Fibroblast of mammary gland (primary cell): Measurements from ENCODE around the gene NCF4.

Experiments
- DNase-seq: peaks from one replicate; pipeline ENCODE4 v3.0.0-alpha.2; 2010; ENCODE audit warnings: low read depth
- H3K4me3 ChIP-seq: 2 replicates; pipeline ENCODE4 v1.5.1; 2011; ENCODE audit warnings: low read depth, mild to moderate bottlenecking, low read length, moderate library complexity; ENCODE audit not compliant: control insufficient read depth
- TF ChIP-seq, protein P1 (sequence below): conservative IDR thresholded peaks from 2 replicates; pipeline ENCODE4 v1.5.1; 2011; ENCODE audit warnings: low read depth, low read length, inconsistent platforms; ENCODE audit not compliant: control insufficient read depth, insufficient read depth

Gene NCF4

GRCh38 chr22:36887162-36887561, 26.4 kb downstream of the NCF4 start:
- H3K4me3 ChIP-seq: no peak overlapping the region
- TF ChIP-seq, protein P1, sequence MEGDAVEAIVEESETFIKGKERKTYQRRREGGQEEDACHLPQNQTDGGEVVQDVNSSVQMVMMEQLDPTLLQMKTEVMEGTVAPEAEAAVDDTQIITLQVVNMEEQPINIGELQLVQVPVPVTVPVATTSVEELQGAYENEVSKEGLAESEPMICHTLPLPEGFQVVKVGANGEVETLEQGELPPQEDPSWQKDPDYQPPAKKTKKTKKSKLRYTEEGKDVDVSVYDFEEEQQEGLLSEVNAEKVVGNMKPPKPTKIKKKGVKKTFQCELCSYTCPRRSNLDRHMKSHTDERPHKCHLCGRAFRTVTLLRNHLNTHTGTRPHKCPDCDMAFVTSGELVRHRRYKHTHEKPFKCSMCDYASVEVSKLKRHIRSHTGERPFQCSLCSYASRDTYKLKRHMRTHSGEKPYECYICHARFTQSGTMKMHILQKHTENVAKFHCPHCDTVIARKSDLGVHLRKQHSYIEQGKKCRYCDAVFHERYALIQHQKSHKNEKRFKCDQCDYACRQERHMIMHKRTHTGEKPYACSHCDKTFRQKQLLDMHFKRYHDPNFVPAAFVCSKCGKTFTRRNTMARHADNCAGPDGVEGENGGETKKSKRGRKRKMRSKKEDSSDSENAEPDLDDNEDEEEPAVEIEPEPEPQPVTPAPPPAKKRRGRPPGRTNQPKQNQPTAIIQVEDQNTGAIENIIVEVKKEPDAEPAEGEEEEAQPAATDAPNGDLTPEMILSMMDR: no peak
- DNase-seq: no peak

DNA sequence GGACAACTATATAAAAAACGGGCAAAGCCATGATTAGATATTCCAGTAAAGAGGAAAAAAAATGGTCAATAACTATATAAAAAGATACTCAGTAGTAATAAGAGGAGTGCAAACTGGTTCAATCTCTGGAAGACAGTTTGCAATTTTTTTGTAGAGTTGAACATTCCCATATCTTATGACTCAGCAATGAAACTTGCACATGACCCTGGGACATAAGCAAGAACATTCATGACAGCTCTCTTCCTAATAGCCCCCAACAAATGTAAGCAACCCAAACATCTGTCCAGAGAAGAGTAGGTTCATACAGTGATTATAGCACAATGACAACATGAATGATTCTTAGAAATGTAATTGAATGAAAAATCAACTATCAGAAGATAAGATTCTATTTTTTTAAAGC, 30.8 kb downstream of the NCF4 start:
- TF ChIP-seq, protein P1: no peak
- DNase-seq: no peak
- no peak overlapping the region for H3K4me3 ChIP-seq

DNA sequence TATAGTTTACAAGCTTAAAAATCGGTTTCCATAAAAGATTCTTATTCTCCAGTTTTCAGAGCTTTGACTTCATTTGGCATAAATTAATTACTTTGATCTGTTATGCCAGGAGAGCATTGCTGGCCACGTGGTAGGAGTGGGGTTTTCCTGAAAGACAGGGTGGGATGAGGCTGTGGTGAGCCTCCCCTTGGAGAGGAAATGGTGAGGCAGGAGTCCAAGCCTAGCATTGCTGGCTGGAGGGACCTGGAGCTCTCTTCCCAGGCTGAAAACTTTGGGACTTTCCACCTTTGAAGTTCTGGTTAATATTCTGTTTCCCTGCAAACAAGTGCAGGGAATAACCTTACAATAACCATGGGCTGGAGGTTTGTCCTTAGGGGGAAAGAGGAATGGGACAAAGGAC, 31.5 kb downstream of the NCF4 start:
- TF ChIP-seq, protein P1: no peak
- H3K4me3 ChIP-seq: no peak overlapping the region
- no peak for DNase-seq

- H3K4me3 ChIP-seq: no peak overlapping the region
- TF ChIP-seq, protein P1: no peak
- DNase-seq: no peak
Observed at GRCh38 chr22:36893262-36893661, 32.5 kb downstream of the NCF4 start.

- TF ChIP-seq, protein P1: no peak
- DNase-seq: no peak
- no peak overlapping the region for H3K4me3 ChIP-seq
Observed at GRCh38 chr22:36894266-36894665, 33.5 kb downstream of the NCF4 start.

GRCh38 chr22:36897611-36898010, 36.8 kb downstream of the NCF4 start:
- no peak for DNase-seq
- no peak overlapping the region for H3K4me3 ChIP-seq
- TF ChIP-seq, protein P1: no peak

- DNase-seq: no peak
- H3K4me3 ChIP-seq: no peak overlapping the region
- TF ChIP-seq, protein P1: no peak
Observed at GRCh38 chr22:36898690-36899089, 37.9 kb downstream of the NCF4 start.
